ENCODE measurements around the gene CD9.

- TF ChIP-seq CTCF (IDR thresholded peaks at IDR 0.05; ENCODE audit: borderline replicate concordance, extremely low read depth, low read length, poor library complexity, severe bottlenecking): no peak
- no peak for TF ChIP-seq EZH2 (IDR thresholded peaks at IDR 0.05; ENCODE audit: borderline replicate concordance, low read depth, low read length, severe bottlenecking)
Observed at GRCh38 chr12:6166808-6167207, 33.4 kb upstream of the CD9 start.

All from DND-41 (cell line).